GM12878 (cell line): ENCODE data around the gene CRIM1.

Experiments
- BRCA1 ChIP-seq: IDR thresholded peaks from 2 replicates; pipeline ENCODE4 v1.6.1; 2011; ENCODE audit warnings: low read depth, low read length, improper control_type of control experiment
- CBX5 ChIP-seq: sonication (generic); IDR thresholded peaks from 2 replicates; pipeline ENCODE4 v1.6.1; 2016; ENCODE audit warnings: low read depth, moderate library complexity, mild to moderate bottlenecking, inconsistent platforms
- MYC ChIP-seq: IDR thresholded peaks from 2 replicates; pipeline ENCODE4 v1.6.1; 2011; ENCODE audit warnings: mild to moderate bottlenecking, low read length, moderate library complexity, inconsistent platforms; ENCODE audit not compliant: insufficient read depth, insufficient replicate concordance, insufficient read length, severe bottlenecking
- POLR2A ChIP-seq: IDR thresholded peaks from 2 replicates; pipeline ENCODE4 v1.6.1; 2011; ENCODE audit warnings: low read depth, mild to moderate bottlenecking, low read length
- POLR2AphosphoS5 ChIP-seq: IDR thresholded peaks from 2 replicates; pipeline ENCODE4 v1.6.1; 2011; ENCODE audit warnings: mild to moderate bottlenecking, low read length, inconsistent platforms
- RAD21 ChIP-seq: IDR thresholded peaks from 2 replicates; pipeline ENCODE4 v1.6.1; 2011; ENCODE audit warnings: mild to moderate bottlenecking, low read depth, low read length, moderate library complexity; ENCODE audit not compliant: insufficient read depth
- RB1 ChIP-seq: fragments of 450-650 bp; formaldehyde crosslinking; IDR thresholded peaks from 2 replicates; pipeline ENCODE4 v1.6.1; 2017; ENCODE audit warnings: mild to moderate bottlenecking, borderline replicate concordance
- SUZ12 ChIP-seq: fragments of 200-600 bp; sonication (generic); IDR thresholded peaks from one replicate; pipeline ENCODE4 v1.6.1; 2018; ENCODE audit warnings: antibody characterized with exemption, mild to moderate bottlenecking; ENCODE audit not compliant: unreplicated experiment
- TF ChIP-seq, protein P1 (sequence below): fragments of 450-650 bp; IDR thresholded peaks from 2 replicates; pipeline ENCODE4 v1.6.1; 2017; ENCODE audit warnings: borderline replicate concordance
- TF ChIP-seq, protein P2 (sequence below), 3 experiments: IDR thresholded peaks in 2 of 3; conservative IDR thresholded peaks in 1 of 3; 2 replicates each; pipeline ENCODE4 v1.5.1; 2011; ENCODE audit warnings: low read depth in 3 of 3, low read length in 3 of 3, mild to moderate bottlenecking in 3 of 3, control low read depth in 2 of 3, moderate library complexity in 2 of 3, inconsistent platforms in 1 of 3, mixed read lengths in 1 of 3; ENCODE audit not compliant: control insufficient read depth in 2 of 3, insufficient read depth in 1 of 3; ENCODE audit errors: extremely low read depth in 1 of 3

DNA sequence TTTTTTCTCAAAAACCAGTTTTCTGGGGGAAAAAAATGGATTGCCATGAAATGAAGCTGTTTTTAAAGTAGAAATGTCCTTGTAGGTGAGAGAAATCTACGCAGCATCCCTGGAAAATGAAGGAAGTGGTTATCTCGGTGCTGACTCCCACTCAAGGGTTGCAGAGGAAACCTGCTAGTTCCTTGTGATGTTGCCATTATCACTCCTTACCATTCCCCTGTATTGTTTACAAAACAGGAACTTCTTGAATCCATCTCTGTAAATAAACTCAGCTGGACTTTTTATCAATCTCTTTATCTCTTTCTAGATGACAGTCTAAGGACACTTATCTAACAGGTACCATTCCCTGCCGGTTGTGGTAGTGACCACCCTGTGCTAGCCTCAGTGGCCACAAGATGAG lies 181.2 kb downstream of the CRIM1 start:
- no peak for TF ChIP-seq MYC
- TF ChIP-seq, protein P1, sequence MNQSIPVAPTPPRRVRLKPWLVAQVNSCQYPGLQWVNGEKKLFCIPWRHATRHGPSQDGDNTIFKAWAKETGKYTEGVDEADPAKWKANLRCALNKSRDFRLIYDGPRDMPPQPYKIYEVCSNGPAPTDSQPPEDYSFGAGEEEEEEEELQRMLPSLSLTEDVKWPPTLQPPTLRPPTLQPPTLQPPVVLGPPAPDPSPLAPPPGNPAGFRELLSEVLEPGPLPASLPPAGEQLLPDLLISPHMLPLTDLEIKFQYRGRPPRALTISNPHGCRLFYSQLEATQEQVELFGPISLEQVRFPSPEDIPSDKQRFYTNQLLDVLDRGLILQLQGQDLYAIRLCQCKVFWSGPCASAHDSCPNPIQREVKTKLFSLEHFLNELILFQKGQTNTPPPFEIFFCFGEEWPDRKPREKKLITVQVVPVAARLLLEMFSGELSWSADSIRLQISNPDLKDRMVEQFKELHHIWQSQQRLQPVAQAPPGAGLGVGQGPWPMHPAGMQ, result no peak
- TF ChIP-seq BRCA1, result no peak
- TF ChIP-seq POLR2AphosphoS5, result no peak
- no peak for TF ChIP-seq RAD21
- TF ChIP-seq POLR2A, result no peak
- no peak for TF ChIP-seq SUZ12
- no peak for TF ChIP-seq CBX5
- no peak for TF ChIP-seq RB1
- TF ChIP-seq, protein P2, sequence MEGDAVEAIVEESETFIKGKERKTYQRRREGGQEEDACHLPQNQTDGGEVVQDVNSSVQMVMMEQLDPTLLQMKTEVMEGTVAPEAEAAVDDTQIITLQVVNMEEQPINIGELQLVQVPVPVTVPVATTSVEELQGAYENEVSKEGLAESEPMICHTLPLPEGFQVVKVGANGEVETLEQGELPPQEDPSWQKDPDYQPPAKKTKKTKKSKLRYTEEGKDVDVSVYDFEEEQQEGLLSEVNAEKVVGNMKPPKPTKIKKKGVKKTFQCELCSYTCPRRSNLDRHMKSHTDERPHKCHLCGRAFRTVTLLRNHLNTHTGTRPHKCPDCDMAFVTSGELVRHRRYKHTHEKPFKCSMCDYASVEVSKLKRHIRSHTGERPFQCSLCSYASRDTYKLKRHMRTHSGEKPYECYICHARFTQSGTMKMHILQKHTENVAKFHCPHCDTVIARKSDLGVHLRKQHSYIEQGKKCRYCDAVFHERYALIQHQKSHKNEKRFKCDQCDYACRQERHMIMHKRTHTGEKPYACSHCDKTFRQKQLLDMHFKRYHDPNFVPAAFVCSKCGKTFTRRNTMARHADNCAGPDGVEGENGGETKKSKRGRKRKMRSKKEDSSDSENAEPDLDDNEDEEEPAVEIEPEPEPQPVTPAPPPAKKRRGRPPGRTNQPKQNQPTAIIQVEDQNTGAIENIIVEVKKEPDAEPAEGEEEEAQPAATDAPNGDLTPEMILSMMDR (IDR thresholded peaks at IDR 0.05 in 2 of 3, conservative IDR thresholded peaks at IDR 0.05 in 1 of 3; ENCODE audit: control insufficient read depth in 2 of 3, extremely low read depth in 1 of 3, insufficient read depth in 1 of 3, low read depth in 3 of 3, low read length in 3 of 3), result no peak
